GM19324 (cell line): ENCODE measurements around the gene SH2D5.
"Not testable (repeated sequence)": the region's sequence is repeated elsewhere in the genome, so short reads cannot be mapped to it uniquely, and the experiment has no call there.

Source experiments
- ATAC-seq: cut with Tn5 transposase; IDR thresholded peaks from one replicate; pipeline ENCODE4 v1.9.1; 2021; ENCODE audit warnings: mild to moderate bottlenecking, moderate library complexity; ENCODE audit not compliant: unreplicated experiment, low FRiP score

SH2D5 gene

GRCh38 chr1:20729155-20729931 is 3.2 kb downstream of the SH2D5 start:
- ATAC-seq: no peak

- ATAC-seq: no peak
These were observed 3.9 kb downstream of the SH2D5 start for GRCh38 chr1:20728371-20729154.

GRCh38 chr1:20727746-20728316 is 4.7 kb downstream of the SH2D5 start:
- no peak for ATAC-seq

- no peak for ATAC-seq
These were observed 5.4 kb downstream of the SH2D5 start for GRCh38 chr1:20726932-20727745.

GRCh38 chr1:20726118-20726911 is 6.2 kb downstream of the SH2D5 start:
- ATAC-seq: no peak

GRCh38 chr1:20725189-20726117 is 7.0 kb downstream of the SH2D5 start:
- ATAC-seq: no peak

GRCh38 chr1:20724364-20725188 is 7.9 kb downstream of the SH2D5 start:
- no peak for ATAC-seq

- no peak for ATAC-seq
These were observed 8.8 kb downstream of the SH2D5 start for GRCh38 chr1:20723537-20724363.

GRCh38 chr1:20723159-20723536 is 9.4 kb downstream of the SH2D5 start:
- no peak for ATAC-seq

- no peak for ATAC-seq
These were observed 11.1 kb downstream of the SH2D5 start for GRCh38 chr1:20721117-20722061.

- ATAC-seq: no peak
These were observed 11.8 kb downstream of the SH2D5 start for GRCh38 chr1:20720631-20721091.

- ATAC-seq: no peak
These were observed 12.5 kb downstream of the SH2D5 start for GRCh38 chr1:20719871-20720620.

- no peak for ATAC-seq
These were observed 13.2 kb downstream of the SH2D5 start for GRCh38 chr1:20719261-20719660.

GRCh38 chr1:20718343-20718882 is 14.1 kb downstream of the SH2D5 start:
- not testable (repeated sequence) for ATAC-seq
